BJ (cell line): ENCODE data around the gene KPNA4. TPM values are rescaled to one million over a fixed set of nuclear protein-coding genes. Genes with fewer than 3 reads are reported as not detected.

Experiments
- CTCF ChIA-PET: fragments of 350-600 bp; formaldehyde crosslinking; extraction: SDS; loops from one replicate; lab custom pipeline; 2021; ENCODE audit warnings: antibody characterized with exemption, inconsistent platforms; lab: Yijun Ruan, JAX
- POLR2A ChIA-PET: fragments of 300-600 bp; sonication (Branson Sonifier 250); formaldehyde crosslinking; extraction: SDS; loops from one replicate; lab custom pipeline; 2021; ENCODE audit warnings: antibody characterized with exemption; lab: Charles Lee
- DNase-seq: peaks from one replicate; pipeline ENCODE4 v3.0.0-alpha.2; 2011; ENCODE audit warnings: low read depth
- H3K27me3 ChIP-seq: 2 replicates; pipeline ENCODE4 v1.6.0; 2011; ENCODE audit warnings: low read length; ENCODE audit not compliant: control insufficient read depth, insufficient read depth
- H3K36me3 ChIP-seq: 2 replicates; pipeline ENCODE4 v1.5.1; 2011; ENCODE audit warnings: low read length; ENCODE audit not compliant: control insufficient read depth, insufficient read depth
- H3K4me3 ChIP-seq: 2 replicates; pipeline ENCODE4 v1.5.1; 2011; ENCODE audit warnings: low read depth, mild to moderate bottlenecking, control low read depth, low read length
- polyA plus RNA-seq: library from polyadenylated mRNA; depleted of rRNA; stranded (reverse); fragments of >200 nt; gene quantifications from 2 replicates; pipeline ENCODE4 v1.2.3, GENCODE V29; 2011
- TF ChIP-seq, protein P1 (sequence below): IDR thresholded peaks from 2 replicates; pipeline ENCODE4 v1.5.1; 2011; ENCODE audit warnings: low read depth, mild to moderate bottlenecking, control low read depth, inconsistent platforms, low read length, moderate library complexity; ENCODE audit not compliant: insufficient read depth

The KPNA4 gene
- polyA plus RNA-seq, 1 experiment: 9.8 TPM

DNA sequence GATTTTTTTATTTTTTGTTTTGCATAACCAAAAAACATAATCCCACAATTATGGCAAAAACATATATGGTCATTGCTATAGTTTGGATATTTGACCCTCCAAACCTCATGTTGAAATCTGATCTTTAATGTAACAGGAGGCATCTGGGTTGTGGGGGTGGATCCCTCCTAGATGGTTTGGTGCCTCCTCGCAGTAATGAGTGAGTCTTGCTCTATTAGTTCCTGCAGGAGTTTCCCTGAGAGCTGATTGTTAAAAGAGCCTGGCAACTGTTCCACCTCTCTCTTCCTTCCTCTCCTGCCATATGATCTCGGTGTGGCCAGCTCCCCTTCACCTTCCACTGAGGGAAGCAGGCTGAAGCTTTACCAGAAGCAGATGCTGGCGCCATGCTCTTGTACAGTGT lies 82.6 kb downstream of the KPNA4 start:
- TF ChIP-seq, protein P1, sequence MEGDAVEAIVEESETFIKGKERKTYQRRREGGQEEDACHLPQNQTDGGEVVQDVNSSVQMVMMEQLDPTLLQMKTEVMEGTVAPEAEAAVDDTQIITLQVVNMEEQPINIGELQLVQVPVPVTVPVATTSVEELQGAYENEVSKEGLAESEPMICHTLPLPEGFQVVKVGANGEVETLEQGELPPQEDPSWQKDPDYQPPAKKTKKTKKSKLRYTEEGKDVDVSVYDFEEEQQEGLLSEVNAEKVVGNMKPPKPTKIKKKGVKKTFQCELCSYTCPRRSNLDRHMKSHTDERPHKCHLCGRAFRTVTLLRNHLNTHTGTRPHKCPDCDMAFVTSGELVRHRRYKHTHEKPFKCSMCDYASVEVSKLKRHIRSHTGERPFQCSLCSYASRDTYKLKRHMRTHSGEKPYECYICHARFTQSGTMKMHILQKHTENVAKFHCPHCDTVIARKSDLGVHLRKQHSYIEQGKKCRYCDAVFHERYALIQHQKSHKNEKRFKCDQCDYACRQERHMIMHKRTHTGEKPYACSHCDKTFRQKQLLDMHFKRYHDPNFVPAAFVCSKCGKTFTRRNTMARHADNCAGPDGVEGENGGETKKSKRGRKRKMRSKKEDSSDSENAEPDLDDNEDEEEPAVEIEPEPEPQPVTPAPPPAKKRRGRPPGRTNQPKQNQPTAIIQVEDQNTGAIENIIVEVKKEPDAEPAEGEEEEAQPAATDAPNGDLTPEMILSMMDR: no peak
- DNase-seq: no peak
- H3K27me3 ChIP-seq: no peaks in the 10 kb centered on the region
- no peak overlapping the region for H3K4me3 ChIP-seq
- no peaks in the 10 kb centered on the region for H3K36me3 ChIP-seq
- ChIA-PET CTCF (interaction anchor here (0.9 to 1.3 kb wide), 3 partner anchors 33 to 67 kb away, joined by 3 to 4 read pairs (median 3); partner anchors contain the start of gene TRIM59), POLR2A (no interaction called here)

DNA sequence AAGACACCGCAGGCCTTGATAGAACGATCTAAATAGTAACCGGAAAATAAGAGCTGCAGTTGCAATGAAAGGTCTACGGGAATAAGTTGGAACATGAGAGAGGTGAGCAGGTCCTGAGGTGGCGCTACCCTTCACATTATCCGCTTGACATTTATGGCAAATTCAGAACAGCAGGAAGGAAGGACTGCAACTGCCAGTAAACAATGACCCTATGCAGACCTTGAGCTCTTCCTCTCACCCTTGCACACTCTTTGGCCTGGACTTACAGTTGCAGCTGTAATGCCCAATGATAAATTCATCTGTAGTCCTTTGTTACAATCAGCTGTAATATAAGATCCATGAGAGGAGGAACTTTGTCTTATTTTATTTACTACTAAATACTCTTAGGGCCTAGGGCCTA lies 83.5 kb downstream of the KPNA4 start:
- DNase-seq: no peak
- Histone ChIP-seq H3K27me3 (no peaks in the 10 kb centered on the region), H3K36me3 (no peaks in the 10 kb centered on the region), H3K4me3 (no peak overlapping the region)
- TF ChIP-seq, protein P1: no peak
- ChIA-PET CTCF (interaction anchor here (0.9 to 1.3 kb wide), 3 partner anchors 31 to 67 kb away, joined by 3 to 4 read pairs (median 3); no protein-coding TSS in a partner anchor), POLR2A (no interaction called here)

DNA sequence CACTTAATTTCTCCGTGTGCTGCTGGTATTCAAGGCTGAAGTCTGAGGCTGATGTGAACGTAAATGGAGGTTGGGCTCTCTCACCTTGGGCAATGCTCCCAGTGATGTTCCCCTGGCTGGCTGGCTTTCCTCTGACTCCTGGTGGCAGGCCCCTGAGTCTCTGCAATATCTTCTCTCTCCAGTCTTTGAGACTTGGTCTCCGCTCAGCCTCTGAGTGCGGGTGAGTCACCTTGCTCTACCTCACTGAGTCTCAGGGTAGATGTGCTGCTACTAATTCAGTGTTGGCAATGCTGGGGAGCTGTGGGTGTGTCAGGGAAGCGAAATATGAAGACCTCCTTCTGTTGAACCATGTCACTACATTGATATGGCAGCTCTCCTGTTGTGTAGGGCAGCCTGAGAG lies 84.4 kb downstream of the KPNA4 start:
- POLR2A ChIA-PET: no interaction called here
- Histone ChIP-seq H3K4me3 (no peak overlapping the region), H3K27me3 (no peaks in the 10 kb centered on the region), H3K36me3 (no peaks in the 10 kb centered on the region)
- TF ChIP-seq, protein P1: no peak
- no peak for DNase-seq
- CTCF ChIA-PET: interaction anchor here (0.6 to 1.3 kb wide), 2 partner anchors 23 to 30 kb away, joined by 3 to 4 read pairs; no protein-coding TSS in a partner anchor

DNA sequence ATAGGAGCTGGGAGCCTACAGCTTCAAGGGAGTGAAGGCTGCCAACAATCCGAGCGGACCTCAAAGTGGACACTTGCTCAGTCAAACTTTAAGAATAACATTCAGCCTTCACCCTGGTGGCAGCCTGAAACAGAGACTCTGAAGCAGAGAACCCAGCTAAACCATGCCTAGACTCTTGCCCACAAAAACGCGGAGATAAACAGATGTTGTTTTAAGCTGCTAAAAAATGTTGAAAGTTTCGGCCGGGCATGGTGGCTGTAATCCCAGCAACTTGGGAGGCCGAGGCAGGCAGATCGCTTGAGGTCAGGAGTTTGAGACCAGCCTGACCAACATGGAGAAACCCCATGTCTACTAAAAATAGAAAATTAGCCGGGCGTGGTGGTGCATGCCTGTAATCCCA lies 86.0 kb downstream of the KPNA4 start:
- no peaks in the 10 kb centered on the region for H3K27me3 ChIP-seq
- no peak for DNase-seq
- no peak overlapping the region for H3K4me3 ChIP-seq
- H3K36me3 ChIP-seq: no peaks in the 10 kb centered on the region
- TF ChIP-seq, protein P1: no peak
- CTCF ChIA-PET: interaction anchor here (0.6 to 1.3 kb wide), 3 partner anchors 19 to 67 kb away, joined by 3 read pairs; no protein-coding TSS in a partner anchor
- POLR2A ChIA-PET: no interaction called here

DNA sequence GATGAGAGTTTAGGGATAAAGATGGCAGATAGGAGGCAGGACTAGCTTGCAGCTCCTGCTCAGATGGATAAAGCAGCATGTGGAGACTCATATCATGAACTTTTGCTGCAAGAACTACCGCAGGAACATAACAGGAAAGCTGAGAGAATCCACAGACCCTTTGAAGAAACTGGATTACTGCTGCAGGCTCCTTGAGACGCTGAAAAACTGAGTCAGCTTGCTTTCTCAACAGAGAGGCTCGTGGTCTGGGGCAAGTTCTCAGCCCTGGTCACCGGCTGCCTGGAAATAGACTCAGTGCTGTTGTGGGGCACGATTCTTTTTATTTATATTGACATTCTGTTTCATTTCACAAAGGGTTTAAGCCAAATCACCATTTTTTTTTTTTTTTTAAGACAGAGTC lies 87.0 kb downstream of the KPNA4 start:
- ChIA-PET CTCF (interaction anchor here (0.6 to 1.3 kb wide), 4 partner anchors 20 to 124 kb away, joined by 3 to 4 read pairs (median 3); no protein-coding TSS in a partner anchor), POLR2A (no interaction called here)
- no peak for DNase-seq
- Histone ChIP-seq H3K4me3 (no peak overlapping the region), H3K36me3 (no peaks in the 10 kb centered on the region), H3K27me3 (no peaks in the 10 kb centered on the region)
- TF ChIP-seq, protein P1: no peak
